Tibial artery (tissue), 4 donors: ENCODE results near the gene ONECUT3.

Experiments used
- DNase-seq, 2 donors: peaks; one replicate each; pipeline ENCODE4 v3.0.0-alpha.2; 2019
- H3K27ac ChIP-seq, 2 donors: fragments of 200-600 bp; sonication (generic) in 1 of 2; 1 replicate in 1 of 2; 2 replicates in 1 of 2; pipeline ENCODE4 v1.5.1; 2018 to 2019; ENCODE audit warnings: mild to moderate bottlenecking in 1 of 2
- H3K27me3 ChIP-seq, 2 donors: fragments of 200-600 bp; sonication (generic) in 1 of 2; one replicate each; pipeline versions ENCODE4 v1.5.1 to v1.6.0; 2016 to 2019
- H3K36me3 ChIP-seq, 3 donors: fragments of 200-600 bp; sonication (generic) in 2 of 3; one replicate each; pipeline ENCODE4 v1.5.1; 2016 to 2019; ENCODE audit warnings: mild to moderate bottlenecking in 2 of 3
- H3K4me1 ChIP-seq, 4 donors: fragments of 200-600 bp; sonication (generic) in 2 of 4; 1 replicate in 3 of 4; 2 replicates in 1 of 4; pipeline ENCODE4 v1.5.1; 2016 to 2019
- H3K4me3 ChIP-seq, 2 donors: fragments of 200-600 bp; sonication (generic) in 1 of 2; 1 replicate in 1 of 2; 2 replicates in 1 of 2; pipeline ENCODE4 v1.5.1; 2018 to 2019; ENCODE audit warnings: mild to moderate bottlenecking in 2 of 2
- H3K9me3 ChIP-seq, 3 donors: fragments of 200-600 bp; sonication (generic) in 1 of 3; one replicate each; pipeline ENCODE4 v1.5.1; 2016 to 2019
- CTCF ChIP-seq, 2 experiments: fragments of 200-600 bp in 1 of 2; fragments of 450-650 bp in 1 of 2; IDR thresholded peaks; one replicate each; pipeline ENCODE4 v1.5.1; 2017 to 2019; ENCODE audit warnings: antibody characterized with exemption in 2 of 2, mild to moderate bottlenecking in 1 of 2, moderate library complexity in 1 of 2
- intact Hi-C: fragments of 100-400 bp; cut with DNase I; formaldehyde crosslinking; loops from one replicate; pipeline ENCODE4 v1.15.0; 2023; ENCODE audit warnings: low total_unique reads

Gene ONECUT3

GRCh38 chr19:1766800-1767352 lies 13.6 kb downstream of the ONECUT3 start:
- Histone ChIP-seq H3K9me3 (peaks cover 3 to 20% (median 20%) of the 10 kb centered on the region in 3 donors), H3K4me1 (no peaks in the 10 kb centered on the region), H3K27me3 (peaks cover 0 to 98% of the 10 kb centered on the region in 2 donors), H3K27ac (no peak overlapping the region), H3K36me3 (no peaks in the 10 kb centered on the region), H3K4me3 (no peak overlapping the region)
- TF ChIP-seq CTCF (IDR thresholded peaks at IDR 0.05): no peak
- DNase-seq: no peak
- intact Hi-C loops: loop anchor here (5.0 kb wide), 2 partner anchors 95 to 220 kb away; no protein-coding TSS in a partner anchor

- Histone ChIP-seq H3K27me3 (peaks cover 0 to 96% of the 10 kb centered on the region in 2 donors), H3K9me3 (peaks cover 3 to 21% (median 20%) of the 10 kb centered on the region in 3 donors), H3K27ac (no peak overlapping the region), H3K4me3 (no peak overlapping the region), H3K4me1 (no peaks in the 10 kb centered on the region), H3K36me3 (no peaks in the 10 kb centered on the region)
- intact Hi-C loops: loop anchor here (5.0 kb wide), 2 partner anchors 95 to 220 kb away; no protein-coding TSS in a partner anchor
- TF ChIP-seq CTCF (IDR thresholded peaks at IDR 0.05): peak; percentile 85 to 96
- DNase-seq: no peak
These were observed 14.2 kb downstream of the ONECUT3 start for GRCh38 chr19:1767464-1767933.

- Histone ChIP-seq H3K36me3 (no peaks in the 10 kb centered on the region), H3K9me3 (peaks cover 3 to 21% (median 20%) of the 10 kb centered on the region in 3 donors), H3K4me3 (no peak overlapping the region), H3K27me3 (peaks cover 0 to 93% of the 10 kb centered on the region in 2 donors), H3K4me1 (no peaks in the 10 kb centered on the region), H3K27ac (no peak overlapping the region)
- intact Hi-C loops: loop anchor here (5.0 kb wide), 2 partner anchors 96 to 221 kb away; no protein-coding TSS in a partner anchor
- no peak for DNase-seq
- TF ChIP-seq CTCF (IDR thresholded peaks at IDR 0.05): no peak
These were observed 14.9 kb downstream of the ONECUT3 start for GRCh38 chr19:1768248-1768647.

GRCh38 chr19:1768918-1769644 lies 15.8 kb downstream of the ONECUT3 start:
- intact Hi-C loops: loop anchor here (5.0 kb wide), 2 partner anchors 97 to 222 kb away; no protein-coding TSS in a partner anchor
- Histone ChIP-seq H3K27me3 (peaks cover 0 to 93% of the 10 kb centered on the region in 2 donors), H3K4me1 (no peaks in the 10 kb centered on the region), H3K36me3 (no peaks in the 10 kb centered on the region), H3K4me3 (no peak overlapping the region), H3K9me3 (peaks cover 3 to 21% (median 20%) of the 10 kb centered on the region in 3 donors), H3K27ac (no peak overlapping the region)
- DNase-seq: no peak
- no peak for TF ChIP-seq CTCF (IDR thresholded peaks at IDR 0.05)

- H3K27ac ChIP-seq: no peak overlapping the region
- intact Hi-C loops: loop anchor here (5.0 kb wide), 2 partner anchors 97 to 222 kb away; no protein-coding TSS in a partner anchor
- no peaks in the 10 kb centered on the region for H3K36me3 ChIP-seq
- peaks cover under 1 to 93% of the 10 kb centered on the region in 2 donors for H3K27me3 ChIP-seq
- H3K4me1 ChIP-seq: no peaks in the 10 kb centered on the region
- peaks cover 3 to 21% (median 21%) of the 10 kb centered on the region in 3 donors for H3K9me3 ChIP-seq
- H3K4me3 ChIP-seq: no peak overlapping the region
- no peak for TF ChIP-seq CTCF (IDR thresholded peaks at IDR 0.05)
- DNase-seq: no peak
These were observed 16.3 kb downstream of the ONECUT3 start for GRCh38 chr19:1769645-1769985.
